GM08714 (cell line): ENCODE results near the gene PEX11G.

Experiments
- H3K4me3 ChIP-seq: fragments of 200-500 bp; sonication (Bioruptor generic); 2 replicates; pipeline ENCODE4 v1.5.1; 2014; ENCODE audit warnings: mild to moderate bottlenecking, low read length, inconsistent platforms
- ZNF274 ChIP-seq: IDR thresholded peaks from 2 replicates; pipeline ENCODE4 v1.6.1; 2012; ENCODE audit warnings: mild to moderate bottlenecking, low read depth, low read length

The PEX11G gene

DNA sequence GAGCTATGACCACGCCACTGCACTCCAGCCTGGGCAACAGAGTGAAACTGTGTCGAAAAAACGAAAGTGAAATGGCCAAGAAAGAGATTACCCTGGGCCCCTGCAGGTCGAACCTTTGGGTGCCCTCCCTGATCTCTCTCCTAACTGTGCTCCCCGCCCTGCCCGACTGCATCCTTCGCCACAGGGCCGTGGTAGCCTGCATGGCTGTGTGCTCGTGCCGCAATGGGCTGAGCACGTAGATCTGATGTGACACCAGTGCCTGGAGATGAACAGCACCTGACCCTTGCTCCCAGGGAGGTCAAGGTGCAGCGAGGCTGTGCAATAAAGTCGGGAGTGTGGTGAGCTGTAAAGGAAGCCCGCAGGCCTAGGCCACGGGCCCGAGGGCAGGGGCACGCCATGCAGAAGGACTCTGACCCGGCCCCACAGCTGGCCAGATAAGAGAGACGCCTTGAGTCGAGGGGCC, 60.2 kb downstream of the PEX11G start:
- no peak overlapping the region for H3K4me3 ChIP-seq
- no peak for TF ChIP-seq ZNF274

DNA sequence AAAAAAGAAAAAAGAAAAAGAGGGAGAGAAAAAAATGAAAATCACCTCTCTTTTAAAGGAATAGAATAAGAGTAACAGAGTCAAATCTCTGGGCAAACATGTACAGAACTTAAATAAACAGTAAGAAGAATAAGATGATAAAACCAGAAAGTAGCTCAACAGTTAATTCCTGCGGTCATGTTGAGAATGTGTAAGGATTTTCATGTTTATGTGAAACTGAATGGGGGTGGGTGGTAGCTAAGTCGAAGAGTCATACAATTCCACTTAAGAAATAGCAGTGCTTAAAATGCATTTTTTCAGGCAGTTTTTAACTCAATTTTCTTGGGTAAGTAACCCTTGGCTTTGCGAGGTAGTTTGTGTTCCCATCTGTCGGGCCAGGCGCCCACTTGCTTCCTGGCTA, 60.9 kb downstream of the PEX11G start:
- no peak overlapping the region for H3K4me3 ChIP-seq
- no peak for TF ChIP-seq ZNF274

- no peak overlapping the region for H3K4me3 ChIP-seq
- no peak for TF ChIP-seq ZNF274
These were observed 61.8 kb downstream of the PEX11G start for GRCh38 chr19:7426986-7427385.
